HG02610 (cell line): ENCODE measurements around the gene COMMD6.
A peak's percentile ranks its signal among the peaks of the same experiment; 100 is the strongest.

Experiments used
- ATAC-seq: cut with Tn5 transposase; IDR thresholded peaks from one replicate; pipeline ENCODE4 v1.9.1; 2021; ENCODE audit warnings: mild to moderate bottlenecking, moderate library complexity; ENCODE audit not compliant: unreplicated experiment

The COMMD6 gene

DNA sequence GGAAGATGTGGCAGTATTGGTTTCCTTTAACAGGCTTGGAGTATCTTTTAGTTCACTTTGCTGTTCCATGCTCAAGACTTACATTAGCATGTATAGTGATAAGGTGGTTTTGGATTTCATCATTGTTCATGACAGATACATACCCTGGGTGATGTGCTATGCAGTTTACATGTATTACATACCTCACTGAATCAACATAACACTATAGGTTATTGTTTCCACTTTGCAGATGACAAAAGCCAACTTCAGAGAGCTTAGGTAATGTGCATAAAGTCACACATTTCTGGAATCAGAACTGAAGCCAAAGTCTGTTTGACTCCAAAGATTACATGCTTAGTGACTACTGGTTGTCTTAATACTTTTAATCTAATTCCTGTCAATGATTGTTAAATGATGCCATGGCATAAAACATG is 7.1 kb downstream of the COMMD6 start:
- ATAC-seq, result peak; percentile 52

DNA sequence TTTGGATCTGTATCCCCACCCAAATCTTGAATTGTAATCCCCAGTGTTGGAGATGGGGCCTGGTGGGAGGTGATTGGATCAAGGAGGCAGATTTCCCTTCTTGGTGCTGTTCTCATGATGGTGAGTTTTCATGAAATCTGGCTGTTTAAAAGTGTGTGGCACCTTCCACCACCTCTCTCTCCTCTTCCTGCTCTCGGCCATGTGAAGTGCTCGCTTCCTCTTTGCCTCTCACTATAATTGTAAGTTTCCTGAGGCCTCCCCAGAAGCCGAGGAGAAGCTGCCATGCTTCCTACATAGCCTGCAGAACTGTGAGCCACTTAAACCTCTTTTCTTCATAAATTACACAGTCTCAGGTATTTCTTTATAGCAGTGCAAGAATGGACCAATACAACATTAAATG is 15.7 kb downstream of the COMMD6 start:
- ATAC-seq, result no peak

DNA sequence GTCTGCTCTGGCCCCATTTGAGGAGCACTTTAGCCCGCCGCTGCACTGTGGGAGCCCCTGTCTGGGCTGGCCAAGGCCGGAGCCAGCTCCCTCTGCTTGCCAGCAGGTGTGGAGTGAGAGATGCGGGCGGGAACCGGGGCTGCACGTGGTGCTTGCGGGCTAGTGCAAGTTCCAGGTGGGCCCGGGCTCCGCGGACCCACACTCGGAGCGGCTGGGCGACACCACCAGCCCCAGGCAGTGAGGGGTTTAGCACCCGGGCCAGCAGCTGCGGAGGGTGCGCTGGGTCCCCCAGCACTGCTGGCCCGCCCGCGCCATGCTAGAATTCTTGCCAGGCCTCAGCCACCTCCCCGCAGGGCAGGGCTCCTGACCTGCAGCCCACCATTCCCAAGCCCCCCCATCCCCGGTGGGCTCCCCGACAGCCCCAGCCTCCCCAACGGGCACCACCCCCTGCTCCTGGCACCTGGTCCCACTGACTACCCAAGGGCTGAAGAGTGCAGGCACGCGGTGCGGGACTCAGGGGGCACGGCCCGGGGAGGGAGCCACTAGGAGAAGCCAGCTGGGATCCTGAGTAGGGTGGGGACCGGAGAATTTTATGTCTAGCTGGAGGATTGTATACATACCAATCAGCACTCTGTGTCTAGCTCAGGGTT is 19.1 kb downstream of the COMMD6 start:
- no peak for ATAC-seq

DNA sequence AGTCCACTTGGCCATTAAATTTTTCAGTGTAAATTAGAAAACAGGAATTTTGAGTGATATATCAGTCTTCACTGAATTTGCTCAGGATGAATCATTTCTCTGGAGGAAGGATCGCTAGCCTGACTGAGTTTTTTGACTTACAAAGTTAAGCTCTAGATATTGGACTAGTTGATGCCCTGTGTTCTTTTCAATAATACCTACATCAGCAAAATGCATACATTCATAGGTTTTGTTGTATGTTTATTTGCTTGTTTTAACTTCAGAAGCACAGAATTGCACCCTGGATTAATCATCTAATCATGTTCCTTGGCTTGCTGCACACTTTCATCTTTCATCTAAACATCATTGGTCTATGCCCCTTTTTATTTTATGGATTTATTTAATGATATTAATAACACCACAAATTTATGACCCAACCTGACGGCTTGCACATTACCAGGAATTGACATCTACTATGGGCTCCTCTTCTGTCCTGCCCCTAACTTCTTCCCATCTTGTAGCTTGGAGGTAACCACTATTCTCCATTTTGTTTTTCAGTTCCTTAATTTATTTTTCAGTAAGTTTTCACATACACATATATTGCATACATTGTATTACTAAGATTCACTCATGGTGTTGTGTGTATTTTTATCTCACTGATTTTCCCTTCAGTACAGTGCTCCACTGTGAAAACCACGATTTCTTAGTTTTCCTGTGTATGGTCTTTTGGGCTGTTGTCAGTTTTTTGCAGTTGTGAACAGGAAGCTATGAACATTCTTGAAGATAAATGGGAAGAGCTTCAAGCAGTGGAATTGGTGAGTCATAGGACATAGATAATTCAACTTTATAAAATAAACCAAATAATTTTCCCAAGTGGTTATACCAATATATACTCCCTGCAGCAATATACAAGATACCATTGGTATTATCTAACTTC is 23.3 kb downstream of the COMMD6 start:
- peak; percentile 41 for ATAC-seq

DNA sequence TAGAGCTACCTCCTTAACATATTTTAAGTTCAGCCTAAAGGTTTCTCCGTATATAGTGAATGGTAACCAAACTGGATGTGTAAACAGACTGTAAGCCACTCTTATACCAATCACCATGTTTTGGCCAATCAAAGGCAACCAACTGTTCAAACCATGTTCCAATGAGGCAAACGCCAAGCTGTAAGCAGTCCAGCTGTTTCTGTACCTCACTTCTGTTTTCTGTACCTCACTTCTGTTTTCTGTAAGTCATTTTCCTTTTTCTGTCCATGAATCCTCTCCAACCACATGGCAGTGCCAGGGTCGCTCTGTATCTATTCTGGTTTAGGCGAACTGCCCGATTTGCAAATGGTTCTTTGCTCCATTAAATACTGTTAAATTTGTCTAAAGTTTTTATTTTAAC is 24.4 kb downstream of the COMMD6 start:
- ATAC-seq, result no peak

DNA sequence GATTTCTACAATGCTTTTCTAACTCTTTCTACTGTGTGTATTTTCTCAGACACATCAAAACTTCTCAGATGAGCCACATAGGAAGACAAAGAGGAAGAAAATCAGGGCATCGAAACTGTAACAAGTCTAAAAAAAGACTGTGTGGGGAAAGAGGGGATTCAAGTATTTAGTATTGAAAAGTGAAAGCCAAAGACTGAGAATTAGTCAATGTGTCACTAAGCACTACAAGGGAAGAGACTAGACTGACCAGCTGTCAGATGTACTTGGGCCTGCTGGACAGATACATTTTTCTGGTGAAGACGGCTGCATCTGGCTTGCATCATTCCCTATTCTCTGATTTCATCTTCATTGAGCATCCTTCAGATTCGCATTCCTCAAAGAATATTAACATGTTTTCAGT is 25.4 kb downstream of the COMMD6 start:
- peak; percentile 89 for ATAC-seq

DNA sequence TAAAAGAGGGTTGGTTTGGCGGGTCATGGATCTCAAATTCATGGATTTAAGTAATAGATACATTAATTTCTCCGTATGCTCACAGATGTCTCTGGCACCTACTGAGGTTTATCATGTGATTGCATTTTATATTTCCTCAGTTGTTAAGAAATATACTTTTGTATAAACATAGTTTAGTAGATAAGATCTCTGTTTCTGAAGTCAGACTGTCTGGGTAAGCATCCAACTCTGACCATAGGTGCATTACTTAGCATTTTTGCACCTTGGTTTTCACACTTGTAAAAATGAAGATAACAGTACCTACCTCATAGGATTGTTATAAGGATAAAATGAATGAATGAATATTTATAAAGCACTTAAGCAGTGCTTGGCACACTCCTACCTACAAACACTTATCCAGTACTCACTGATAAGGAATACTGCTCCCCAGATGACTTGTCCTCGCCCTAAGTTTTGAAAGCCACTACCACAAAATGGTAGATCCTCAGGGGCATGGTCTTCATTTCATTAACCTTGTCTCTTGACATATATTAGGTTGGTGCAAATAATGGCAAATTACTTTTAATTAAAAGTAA is 26.5 kb downstream of the COMMD6 start:
- ATAC-seq, result no peak

DNA sequence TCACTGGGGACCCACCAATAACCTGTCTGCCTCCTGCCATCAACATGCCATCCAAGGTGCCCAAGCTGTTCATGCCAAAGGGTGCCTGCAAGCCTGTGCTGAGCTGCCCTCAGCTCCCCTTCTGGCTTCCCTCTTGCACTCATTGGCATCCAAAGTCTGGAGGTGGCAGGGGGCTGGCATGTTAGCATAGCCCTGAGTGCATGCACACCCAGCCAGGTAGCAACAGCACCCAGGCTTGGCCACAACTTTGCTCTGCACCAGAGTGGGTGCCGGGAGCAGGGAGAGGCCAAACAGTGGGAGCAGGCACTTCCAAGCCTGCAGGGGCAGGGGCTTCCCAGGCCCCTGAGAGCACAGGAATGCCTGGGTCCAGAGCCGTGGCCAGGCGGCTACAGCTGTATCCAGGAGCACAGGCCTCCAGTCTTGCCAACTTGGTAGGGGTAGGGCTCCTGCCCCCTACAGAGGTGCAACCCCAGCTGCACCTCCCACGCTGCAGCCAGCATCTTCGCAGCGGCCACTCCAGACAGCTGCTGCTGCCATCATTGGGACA is 29.6 kb downstream of the COMMD6 start:
- no peak for ATAC-seq

DNA sequence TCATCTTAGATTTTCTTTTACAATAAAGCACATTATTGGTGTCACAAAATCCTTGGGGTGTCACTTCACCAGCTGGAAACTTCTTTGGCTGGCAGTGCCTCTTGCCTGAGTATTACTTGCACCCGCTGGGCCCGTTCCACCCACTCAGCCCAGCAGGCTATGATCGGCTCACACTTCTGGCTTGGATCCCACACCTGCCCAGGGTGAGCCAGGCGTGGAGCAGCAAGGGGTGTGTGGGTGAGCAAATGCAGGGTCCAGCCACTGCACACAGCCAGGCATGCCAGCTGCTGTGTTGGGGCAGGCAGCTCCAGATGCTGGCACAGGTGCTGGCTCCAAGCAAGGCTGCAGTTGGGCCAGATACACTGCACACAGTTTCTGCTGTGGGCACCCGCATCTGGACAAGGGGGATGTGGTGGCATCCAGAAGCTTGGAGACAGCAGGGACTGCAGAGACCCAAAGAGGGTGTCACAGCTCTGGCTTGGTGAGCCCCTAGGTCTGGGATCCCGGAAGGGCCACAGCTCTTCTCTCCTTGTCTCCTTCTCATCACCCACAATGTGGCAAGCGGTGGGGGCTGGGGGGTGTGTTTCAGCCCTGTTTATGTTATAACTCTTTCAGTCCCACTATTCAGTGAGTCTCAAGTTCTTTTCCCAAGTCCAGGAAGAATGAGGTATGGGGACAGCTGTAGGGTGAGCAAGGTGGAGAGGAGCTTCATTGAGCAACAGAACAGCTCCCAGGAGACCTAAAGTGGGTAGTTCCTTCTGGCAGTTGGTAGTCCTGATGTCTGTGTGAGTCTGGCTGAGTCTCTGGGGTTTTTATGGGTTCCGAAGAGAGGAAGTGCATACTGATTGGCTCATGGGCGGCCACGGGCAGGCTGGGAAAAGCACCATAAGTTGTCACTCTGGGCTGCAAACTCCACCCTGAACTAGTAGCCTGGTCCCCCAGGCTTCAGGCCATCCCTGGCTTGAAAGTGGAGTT is 30.3 kb downstream of the COMMD6 start:
- peak; percentile 36 for ATAC-seq

DNA sequence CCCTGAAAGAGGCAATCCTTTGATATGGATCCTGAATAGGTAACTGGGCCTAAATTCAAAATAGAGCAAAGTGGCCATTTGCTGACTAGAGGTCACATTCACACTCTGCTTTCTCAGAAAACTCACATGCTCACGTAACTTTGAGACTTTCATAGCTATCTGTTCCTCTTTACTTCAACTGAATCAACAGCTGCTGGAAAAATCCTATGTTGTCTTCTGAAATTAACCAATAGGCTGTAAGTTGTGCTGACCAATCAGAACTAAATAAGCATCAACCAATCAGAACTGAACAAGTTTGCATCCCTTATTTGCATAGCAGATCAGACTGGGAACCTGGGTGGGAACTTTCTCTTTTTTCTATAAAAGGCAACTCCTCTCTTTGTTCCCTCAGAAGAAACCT is 31.6 kb downstream of the COMMD6 start:
- no peak for ATAC-seq

DNA sequence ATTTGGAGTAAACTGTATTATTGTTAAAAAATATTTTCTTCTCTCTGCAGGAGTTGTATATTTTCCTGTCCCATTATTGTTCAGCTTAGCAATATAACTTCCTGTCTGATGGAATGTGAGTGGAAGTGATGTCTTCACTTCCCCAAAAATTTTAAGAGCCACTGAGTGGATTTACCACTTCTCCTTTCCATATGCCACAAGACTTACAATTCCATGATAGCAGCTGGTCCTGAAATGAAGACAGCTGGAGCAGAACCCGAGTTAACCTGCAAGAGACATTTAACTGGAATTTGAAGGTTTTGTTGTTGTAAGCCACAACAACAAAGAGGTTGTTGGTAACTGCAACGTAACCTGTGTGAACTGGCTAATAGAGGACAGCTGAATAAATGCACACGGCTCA is 32.3 kb downstream of the COMMD6 start:
- no peak for ATAC-seq

DNA sequence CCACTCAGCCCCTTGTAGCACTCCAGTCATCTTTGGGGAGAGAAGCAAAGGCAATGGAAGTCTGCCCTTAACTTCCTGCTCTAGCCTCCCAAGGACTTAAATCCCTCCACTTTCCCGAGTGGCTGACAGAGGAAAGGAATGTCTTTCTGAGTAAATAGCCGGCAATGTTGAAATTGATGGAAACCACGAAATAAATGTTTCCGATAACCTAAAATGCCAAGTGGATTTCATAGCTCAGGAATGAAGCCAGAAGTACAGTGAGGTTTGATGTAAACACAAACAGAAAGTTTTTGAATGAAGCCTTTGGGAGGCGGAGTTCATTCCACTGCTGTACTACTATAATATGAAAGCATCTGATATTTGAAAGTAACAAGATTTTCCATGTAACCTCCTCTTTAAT is 41.7 kb downstream of the COMMD6 start:
- ATAC-seq, result no peak

DNA sequence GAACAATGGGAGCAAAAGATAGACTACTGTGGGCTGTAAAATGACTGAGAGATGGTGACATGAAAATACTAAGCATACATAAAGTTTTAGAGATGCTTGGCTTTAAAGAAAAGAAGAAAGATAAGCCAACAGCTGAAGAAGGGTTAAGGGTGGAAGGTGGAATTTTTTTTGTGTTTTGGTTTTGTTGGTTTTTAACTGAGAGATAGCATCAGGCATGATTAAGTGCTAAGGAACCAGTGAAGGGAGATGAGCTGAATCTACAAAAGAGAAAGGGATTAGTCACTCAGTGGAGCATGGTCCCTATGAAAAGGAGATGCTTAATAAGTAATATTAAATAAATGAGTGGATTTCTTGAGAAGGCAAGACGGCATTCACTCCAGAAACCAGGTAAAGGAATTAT is 43.1 kb downstream of the COMMD6 start:
- ATAC-seq, result no peak

DNA sequence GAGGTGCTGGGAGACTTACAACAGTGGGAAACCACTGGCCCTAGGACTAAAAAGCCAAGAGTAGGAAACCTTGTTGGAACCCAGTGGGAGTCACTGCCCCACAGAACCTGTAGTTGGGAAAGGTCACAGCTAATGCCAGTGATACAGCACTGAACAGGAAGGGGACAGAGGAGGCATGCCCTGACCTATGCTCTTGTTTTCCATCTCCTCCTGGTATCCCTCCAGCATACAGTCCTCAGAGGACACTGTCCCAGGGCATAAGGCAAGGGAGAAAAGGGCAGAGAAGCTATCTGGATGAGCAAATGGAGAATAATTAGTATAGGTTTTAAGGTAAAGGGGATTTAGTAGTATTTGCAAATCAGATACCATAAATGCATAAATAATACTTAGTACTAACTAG is 44.5 kb downstream of the COMMD6 start:
- no peak for ATAC-seq

DNA sequence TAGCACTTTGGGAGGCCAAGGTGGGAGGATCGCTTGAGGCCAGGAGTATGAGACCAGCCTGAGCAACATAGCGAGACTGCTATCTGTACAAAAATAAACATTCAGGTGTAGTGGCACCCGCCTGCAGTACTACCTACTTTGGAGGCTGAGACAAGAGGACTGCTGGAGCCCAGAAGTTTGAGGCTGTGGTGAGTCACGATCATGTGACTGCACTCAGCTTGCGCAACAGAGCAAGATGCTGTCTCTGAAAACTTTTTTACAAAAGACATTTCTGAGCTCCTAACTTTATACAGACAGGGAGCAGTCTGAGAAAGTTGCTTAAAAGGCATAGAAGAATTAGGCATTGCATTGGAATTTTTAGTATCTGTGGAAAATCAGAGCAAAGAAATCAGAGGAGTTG is 45.3 kb downstream of the COMMD6 start:
- ATAC-seq, result no peak

DNA sequence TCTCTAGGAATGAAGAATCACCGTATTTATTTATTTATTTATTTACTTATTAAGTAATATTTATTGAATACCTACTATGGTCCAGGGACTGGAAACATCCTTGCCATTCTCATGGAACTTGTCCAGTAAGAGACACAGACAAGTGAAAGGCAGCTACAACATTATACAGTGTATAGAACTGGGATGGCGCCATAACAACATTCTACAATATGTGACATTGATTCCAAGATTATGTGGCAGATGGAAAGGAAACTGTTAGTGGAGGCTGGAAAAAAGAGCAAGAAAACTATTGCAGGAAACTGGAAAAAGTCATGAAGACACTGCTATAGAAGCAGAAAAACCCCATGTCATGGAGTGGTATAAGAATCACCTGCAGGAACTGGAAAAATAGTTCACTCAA is 46.3 kb downstream of the COMMD6 start:
- ATAC-seq, result no peak

DNA sequence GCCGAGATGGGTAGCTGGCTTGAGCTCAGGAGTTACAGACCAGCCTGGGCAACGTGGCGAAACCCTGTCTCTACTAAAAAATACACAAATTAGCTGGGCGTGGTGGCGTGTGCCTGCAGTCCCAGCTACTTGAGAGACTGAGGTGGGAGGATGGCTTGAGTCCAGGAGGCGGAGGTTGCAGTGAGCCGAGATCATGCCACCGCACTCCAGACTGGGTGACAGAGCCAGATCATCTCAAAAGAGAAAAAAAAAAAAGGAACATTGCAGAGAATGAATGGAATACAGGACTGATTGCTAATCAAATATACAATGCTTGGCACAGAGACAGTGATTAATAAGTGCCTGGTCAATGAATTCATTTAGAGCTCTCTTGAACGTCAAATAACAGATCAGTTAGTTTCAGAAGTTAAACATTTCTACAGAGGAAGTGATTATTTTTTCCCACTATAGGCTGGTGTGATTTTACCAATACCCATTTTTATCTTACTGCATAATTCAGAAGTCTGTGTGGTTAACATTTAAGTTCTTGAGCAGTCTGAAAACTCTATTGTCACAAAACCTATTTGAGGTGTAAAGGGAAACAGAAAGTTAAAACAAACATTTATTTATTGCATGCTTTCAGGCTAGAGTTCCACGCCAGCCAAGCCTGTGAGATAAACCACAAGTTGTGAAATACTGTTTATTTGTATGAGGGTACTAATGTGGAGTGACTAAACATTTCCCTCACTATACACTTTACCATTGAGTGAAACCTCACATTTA is 48.0 kb downstream of the COMMD6 start:
- peak; percentile 80 for ATAC-seq

DNA sequence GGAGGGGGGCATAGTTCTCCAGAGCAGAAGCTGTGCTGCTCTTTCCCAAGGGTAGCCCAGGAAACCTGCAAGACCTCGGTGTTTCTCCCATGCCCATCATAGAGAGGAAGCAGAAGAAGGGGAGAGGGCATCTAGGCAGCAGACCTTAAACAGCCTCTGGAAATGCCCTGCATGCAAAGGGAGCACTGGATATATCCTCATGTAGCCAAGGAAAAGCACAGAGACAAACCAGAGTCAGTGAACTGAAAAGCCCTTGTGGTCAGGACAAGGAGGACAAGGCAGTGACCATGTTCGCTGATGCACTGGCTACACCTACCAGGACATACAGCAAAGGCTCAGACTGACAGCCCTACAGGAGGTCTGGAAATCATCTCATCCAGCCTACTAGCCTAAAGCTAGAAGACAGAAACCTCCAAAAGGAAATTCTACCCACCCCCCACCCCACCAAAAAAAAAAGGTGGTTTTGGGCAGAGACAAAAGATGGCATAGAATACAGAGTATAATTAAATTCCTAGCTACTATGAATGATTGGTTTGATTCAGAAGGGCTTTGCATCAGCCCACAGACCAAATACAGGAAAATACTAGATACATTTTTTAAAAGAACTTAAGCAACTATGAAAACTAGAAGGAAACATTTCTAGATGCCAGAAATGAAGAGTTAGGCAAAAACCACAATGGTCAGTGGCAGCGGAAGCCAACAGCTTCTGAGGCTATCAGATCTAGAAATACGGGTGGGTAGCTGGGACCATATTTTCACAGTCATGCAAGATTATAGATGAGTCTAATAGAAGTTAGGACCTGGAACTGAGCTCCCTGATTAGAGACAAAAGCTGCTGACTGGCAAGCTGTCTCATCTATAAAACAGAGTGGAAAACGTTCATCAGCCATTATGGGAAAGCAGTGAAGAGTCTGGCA is 51.2 kb downstream of the COMMD6 start:
- no peak for ATAC-seq
